HG02678 (cell line): ENCODE measurements around the gene LLPH.
A peak's percentile ranks its signal among the peaks of the same experiment; 100 is the strongest.

ENCODE experiments used
- ATAC-seq: cut with Tn5 transposase; IDR thresholded peaks from one replicate; pipeline ENCODE4 v1.9.1; 2021; ENCODE audit warnings: mild to moderate bottlenecking, moderate library complexity; ENCODE audit not compliant: unreplicated experiment

LLPH gene

DNA sequence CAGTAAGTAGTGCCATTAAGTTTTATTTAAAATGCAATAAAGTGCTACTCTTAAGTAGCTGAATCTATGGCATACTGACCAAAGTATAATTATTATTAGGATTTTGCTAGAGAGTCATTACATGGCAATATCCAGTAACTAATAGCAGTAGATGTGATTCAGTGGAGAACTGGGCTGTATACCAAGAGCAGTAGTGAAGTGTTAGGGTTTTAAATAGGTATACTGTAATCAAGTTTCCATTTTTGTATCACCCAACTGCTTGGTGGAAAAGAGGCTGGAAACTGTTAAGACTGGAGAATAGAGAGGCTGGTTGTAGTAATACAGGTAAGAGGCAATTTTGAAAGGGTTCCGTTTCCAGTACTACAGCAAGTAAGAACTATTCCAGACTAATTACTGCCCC is 13.3 kb upstream of the LLPH start:
- no peak for ATAC-seq

DNA sequence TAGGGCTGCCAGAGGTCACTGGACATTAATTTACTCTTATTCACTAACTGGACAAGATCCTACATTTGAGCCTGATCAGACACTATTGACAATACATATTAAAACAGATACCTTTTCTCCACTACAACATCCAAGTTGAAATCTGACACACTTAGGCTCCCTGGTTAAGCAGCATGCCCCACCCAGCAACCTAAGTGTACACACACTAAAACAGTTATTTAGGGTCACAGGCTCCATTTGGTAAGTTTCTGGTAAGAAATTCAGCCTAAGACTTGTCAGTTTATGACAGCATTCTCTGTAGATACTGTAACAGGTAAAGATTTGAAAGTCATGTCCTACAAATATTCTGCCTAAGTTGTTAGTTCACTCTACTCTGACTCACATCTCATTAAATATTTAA is 12.3 kb upstream of the LLPH start:
- no peak for ATAC-seq

DNA sequence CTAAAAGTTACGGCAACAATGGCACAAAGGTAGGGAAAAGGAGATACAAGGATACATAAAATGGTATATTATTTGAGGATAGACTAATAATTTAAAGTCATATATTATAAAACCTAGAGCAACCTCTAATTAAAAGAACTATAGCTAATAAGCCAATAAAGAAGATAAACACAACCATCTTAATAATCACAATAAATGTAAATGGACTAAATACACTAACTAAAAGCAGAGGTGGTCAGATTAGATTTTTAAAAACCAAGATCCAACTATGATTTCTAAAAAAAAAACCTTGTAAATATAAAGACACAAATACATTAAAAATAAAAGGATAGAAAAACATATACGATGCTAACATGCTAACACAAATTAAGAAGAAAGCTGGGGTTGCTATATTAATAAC is 10.7 kb upstream of the LLPH start:
- ATAC-seq: no peak

DNA sequence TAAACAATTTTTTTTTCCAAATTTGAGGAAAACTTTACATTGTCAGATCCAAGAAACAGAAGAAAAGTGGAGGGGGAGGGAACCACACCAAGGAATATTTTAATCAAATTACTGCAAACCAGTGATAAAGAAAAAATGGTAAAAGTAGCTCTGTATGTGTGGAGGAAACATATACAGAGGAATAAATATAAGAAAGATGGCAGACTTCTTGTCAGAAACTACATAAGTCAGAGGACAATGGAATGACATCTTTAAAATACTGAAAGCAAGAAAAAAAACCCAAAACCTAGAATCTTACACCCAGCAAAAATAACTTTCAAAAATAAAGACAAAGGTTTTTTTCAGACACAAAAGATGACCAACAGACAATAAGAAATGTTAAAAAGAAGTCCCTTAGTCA is 10.2 kb upstream of the LLPH start:
- ATAC-seq: no peak

- no peak for ATAC-seq
Measured at GRCh38 chr12:66139328-66139727, 8.8 kb upstream of the LLPH start.

DNA sequence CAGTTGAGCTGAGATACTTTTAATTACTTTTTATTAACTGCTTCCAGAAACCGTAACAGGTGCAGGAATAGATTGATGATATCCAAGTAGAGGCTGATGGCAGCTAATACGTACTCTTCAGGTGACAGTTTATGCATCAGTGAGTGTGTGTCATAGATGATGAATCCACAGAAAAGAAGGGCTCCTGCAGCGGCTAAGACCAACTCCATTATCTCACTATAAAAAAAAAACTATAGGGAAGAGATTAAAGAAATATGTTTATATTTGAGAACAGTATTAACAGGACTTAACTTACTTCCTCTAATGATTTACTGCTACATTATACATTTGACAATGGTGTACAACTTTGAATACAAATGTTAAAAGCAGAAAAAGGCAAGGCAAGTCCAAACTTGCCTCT is 7.4 kb upstream of the LLPH start:
- no peak for ATAC-seq

DNA sequence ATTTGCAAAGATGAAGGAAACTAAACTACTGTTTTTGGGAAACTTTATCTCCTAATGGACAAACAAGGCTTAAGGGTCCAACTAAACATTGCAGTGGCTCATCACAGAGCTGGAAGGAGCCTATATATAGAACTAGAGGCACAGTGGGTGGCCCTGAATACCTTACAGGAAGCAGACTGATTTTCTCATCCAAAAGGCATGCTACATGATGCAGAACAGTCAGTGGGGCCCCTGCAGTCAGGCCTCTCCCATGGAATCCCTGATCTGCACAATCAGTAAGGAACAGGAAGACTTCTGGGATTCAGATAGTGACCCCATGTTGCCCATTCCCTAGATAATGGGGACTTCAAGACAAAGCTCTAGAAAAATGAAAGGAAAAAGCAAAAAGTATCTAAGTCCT is 1.9 kb upstream of the LLPH start:
- no peak for ATAC-seq

GRCh38 chr12:66131067-66131688 is 628 bp upstream of the LLPH start:
- no peak for ATAC-seq

DNA sequence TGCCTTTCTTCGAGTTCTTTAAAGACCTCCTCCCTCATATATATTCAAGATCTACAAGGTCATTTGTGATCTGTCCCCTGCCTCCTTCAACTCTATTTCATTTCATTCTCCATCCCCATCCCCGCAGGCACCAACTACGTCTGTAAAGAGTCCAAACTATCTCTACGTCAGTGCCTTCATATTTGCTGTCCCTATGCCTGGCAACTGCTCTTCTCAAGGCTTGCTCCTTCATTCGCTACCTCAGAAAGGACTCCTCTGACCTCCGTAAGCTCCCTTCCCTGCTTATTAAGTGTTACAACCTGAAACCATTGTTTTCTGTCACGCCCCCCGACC is 650 bp downstream of the LLPH start:
- ATAC-seq: no peak

GRCh38 chr12:66127650-66128049 is 2.9 kb downstream of the LLPH start:
- ATAC-seq: no peak

GRCh38 chr12:66120477-66120876 is 10.1 kb downstream of the LLPH start:
- ATAC-seq: no peak

DNA sequence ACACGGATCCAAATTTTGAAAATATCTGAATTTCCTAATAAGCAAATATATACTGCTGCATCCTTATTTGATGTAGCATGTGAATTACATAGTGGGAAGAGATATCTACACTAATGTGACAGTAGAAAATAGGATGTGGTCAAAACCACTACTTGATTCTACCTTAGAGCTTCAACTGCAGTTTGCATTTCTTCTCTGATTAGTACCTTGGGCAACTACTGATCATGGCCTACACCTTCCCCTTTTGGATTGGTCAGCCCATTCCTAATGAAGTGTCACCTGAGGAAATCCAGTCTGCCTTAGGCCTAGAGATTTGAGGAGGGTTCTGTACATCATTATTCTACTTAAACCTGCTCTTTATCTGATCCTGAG is 10.7 kb downstream of the LLPH start:
- peak; percentile 52 for ATAC-seq

DNA sequence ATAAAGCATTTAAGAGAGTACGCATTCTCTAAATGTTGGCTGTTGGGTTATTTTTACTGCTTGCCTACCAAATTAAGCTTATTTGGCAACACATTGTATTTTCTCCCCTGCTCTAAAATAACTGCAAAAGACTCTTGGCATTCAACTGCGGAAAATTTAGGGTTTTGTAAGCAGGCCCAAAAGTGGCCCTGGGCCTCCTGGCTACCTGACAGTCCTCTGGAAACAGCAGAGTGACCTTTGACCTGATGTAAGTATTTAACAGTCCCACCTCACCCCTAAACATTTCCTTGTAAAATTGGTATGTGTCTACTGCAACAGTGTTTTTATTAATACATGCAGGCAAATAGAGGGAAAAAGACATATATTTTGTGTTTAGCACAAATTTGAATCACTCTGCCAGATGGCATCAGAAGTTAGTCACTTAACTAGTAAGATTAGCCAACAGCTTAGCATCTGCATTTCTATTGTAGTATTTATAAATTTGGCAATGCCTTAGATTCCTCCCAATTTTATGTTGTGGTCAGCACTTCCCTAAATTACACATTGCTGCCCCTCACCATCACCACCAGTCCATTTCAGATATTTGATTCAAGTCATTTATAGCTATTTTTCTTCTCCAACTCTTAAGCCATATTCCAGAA is 11.2 kb downstream of the LLPH start:
- no peak for ATAC-seq

- no peak for ATAC-seq
Measured at GRCh38 chr12:66118240-66118891, 12.2 kb downstream of the LLPH start.

DNA sequence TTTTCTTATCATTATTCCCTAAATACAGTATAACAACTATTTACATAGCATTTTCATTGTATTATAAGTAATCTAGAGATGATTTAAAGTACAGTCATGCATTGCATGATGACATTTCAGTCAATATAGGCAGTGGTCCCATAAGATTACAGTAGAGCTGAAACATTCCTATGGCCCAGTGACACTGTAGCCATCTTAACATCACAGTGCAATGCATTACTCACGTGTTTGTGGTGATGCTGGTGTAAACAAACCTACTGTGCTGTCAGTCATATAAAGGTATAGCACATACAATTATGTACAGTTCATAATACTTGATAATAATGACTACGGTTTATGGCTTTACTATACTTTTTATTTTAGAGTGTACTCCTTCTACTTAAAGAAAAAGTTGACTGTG is 13.3 kb downstream of the LLPH start:
- ATAC-seq: no peak

DNA sequence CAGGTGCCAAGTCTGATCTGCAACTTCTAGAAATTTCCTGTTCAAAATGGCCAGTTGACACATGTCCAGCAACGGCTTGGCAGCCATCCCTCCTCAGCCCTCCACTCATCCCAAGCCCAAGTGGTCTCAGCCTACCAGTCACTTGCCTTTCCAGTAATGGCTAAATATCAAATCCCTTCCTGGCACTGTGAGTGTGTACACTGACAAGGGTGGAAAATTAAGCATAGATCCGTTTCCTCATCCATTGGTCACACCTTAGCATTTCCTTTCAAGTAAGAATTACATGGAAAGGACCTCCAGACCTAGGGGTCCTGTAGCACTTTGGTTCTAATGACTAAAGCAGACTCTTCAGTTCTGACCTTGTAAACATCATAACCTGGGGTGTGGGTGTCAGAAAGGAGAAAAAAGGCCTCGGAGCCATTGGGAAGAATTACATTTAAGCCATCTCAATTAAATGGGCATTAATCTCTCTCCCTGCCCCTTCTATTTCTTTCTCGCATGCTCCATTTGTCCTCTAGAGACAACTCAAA is 15.4 kb downstream of the LLPH start:
- no peak for ATAC-seq

DNA sequence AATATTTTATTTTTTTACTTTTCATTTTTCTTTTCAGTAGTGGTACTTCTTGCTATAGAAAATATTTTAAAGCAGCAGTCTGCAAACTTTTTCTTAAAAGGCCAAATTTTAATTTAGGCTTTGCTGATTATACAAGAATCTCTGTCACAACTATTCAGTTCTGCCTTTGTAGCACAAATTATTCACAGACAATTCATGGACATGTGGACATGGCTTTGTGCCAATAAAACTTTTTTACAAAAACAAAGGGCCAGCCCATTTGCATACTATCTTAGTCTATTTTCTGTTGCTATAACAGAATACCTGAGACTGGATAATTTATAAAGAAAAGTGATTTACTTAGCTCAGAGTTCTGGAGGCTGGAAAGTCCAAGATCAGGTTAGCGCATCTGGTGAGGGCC is 17.1 kb downstream of the LLPH start:
- no peak for ATAC-seq

GRCh38 chr12:66111605-66112004 is 18.9 kb downstream of the LLPH start:
- ATAC-seq: no peak

DNA sequence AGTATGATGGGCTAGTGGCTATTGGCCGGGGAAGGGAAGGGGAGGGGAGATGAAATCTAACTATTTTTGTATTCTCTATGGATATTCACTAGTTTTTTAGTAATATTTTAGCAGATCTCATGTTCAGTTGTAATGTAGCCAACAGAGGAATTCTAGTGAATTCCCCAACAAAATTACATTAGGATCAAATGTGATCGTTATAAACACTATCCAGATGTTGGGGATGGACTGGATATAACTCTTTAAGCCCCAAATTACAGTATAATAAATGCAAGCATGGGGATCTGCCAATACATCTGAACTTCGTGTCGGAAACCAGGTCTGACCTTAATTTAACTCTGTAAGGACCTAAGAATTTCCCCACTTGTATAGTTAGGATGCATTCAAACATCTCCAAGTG is 21.5 kb downstream of the LLPH start:
- ATAC-seq: no peak

DNA sequence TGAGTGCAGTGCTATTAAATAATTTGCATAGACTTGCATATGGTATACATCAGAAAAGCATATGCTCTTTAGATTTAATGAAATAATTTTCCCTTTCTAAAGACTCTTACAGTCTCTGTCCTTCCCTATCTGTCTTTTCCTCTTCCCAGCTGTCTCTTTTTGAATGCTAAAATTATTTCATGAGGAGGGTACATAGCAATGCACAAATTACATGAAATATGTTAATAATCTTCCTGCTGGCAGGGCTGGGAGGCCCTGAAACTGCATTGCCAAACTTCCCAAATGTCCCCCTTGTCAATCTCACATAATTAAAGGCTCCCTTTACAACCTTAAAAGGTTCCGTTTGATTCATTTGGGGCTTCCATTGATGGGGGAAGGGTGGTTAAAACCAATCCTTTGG is 22.2 kb downstream of the LLPH start:
- ATAC-seq: no peak

DNA sequence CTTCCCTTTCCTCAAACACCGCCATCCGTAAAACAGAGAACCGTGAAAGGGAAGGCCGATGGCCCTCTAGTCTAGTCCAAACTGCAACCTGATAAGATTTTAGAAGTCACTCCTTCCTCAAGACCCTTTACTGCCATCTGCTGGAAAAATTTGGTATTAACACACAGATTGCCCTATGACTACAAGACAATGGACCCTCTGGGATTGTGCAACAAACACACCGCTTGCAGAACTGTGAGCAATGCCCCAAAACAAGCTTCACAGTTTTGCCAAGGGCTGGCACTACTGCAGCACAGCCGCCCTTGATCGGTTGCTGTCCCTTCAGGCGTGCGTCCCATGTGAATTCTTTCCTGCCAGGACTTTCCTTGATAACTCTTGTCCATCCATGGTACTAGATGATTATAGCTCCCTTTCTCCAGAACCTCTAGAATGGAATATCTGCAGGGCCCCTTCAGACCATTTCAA is 23.1 kb downstream of the LLPH start:
- ATAC-seq: peak; percentile 95
